Smooth muscle cell of the brain vasculature (primary cell): ENCODE measurements around the gene VMO1.

Experiments
- DNase-seq: peaks from one replicate; pipeline ENCODE4 v3.0.0-alpha.2; 2012; ENCODE audit warnings: low read depth, low spot score

VMO1 gene

DNA sequence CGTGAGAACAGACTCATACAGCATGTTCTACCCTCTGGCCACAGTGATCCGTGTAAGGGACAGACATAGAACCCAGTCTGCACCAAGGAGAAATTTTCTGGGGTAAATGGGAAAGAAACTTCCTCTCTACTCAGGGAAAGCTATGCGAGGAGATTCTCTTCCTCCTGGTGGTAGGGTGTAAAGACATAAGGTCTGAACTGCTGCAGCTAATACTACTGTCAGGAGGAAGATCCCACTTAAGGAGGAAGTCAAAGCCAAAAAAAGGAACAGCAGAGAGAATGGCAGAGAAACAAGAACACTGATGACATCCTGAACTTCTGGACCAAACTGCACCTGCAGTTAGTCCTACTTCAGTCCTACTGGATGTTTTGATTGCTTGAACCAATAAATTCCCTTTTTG, 21.6 kb downstream of the VMO1 start:
- no peak for DNase-seq

DNA sequence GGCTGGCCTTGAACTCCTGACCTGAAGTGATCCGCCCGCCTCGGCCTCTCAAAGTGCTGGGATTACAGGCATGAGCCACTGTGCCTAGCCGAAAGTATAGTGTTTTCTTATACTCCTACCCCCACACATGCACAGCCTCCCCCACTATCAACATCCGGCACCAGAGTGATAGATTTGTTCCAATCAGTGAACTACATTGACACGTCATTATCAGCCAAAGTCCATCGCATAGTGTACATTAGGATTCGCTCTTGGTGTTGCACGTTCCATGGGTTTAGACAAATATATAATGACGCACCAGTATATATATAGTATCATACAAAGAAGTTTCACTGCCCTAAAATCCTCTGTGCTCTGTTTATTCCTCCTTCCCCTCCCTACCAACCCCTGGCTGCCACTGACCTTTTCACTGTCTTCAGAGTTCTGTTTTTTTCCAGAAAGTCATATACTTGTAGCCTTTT, 26.4 kb downstream of the VMO1 start:
- no peak for DNase-seq

DNA sequence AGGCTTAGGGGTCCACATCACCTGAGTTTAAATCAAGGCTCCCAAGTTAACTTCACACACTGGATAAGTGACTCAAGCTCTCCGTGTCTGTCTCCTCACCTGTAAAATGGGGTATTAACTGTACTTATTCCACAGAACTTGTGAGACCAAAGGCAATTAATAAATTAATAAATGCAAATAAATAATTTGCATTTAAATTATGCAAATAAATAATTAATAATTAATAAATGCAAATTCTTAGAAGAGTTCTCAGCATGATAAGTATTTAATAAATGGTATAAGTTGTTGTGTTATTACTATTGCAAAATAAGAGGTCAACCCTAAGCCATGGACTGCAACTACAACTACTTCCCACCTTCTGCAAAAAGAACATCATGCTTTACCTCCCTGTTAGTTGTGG, 32.8 kb downstream of the VMO1 start:
- no peak for DNase-seq

DNA sequence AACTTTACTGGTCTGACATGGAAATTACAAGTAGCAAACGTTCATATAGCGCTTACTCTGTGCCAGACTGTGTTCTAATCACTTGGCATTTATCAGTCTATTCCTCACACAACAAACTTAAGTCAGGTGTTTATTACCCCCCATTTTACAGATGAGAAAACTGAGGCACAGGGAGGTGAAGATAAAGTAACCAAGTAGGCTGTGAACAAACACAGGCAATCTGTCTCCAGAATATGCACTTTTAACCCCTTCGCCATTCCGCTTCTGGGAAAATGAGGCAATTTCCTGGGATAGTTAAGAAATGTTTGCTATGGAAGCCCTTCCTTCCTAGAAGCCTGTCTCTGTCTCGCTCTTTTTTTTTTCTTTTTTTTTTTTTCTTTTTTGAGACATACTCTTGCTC, 34.2 kb downstream of the VMO1 start:
- no peak for DNase-seq

DNA sequence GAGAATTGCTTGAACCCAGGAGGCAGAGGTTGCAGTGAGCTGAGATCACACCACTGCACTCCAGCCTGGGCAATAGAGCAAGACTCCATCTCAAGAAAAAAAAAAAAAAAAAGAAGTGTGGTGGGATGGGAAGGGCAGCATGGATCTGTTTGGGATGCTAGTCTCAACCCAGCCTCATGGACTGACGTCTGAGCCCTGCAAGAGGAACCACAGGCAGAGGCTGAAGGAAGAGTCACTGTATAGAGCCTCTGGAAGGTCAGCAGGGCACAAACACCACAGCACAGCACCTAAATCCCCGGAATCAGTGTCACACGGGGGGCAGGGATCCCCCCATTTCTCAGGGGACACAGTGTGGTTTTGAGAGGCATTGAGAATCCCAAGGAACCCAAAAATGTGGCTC, 35.6 kb downstream of the VMO1 start:
- no peak for DNase-seq

DNA sequence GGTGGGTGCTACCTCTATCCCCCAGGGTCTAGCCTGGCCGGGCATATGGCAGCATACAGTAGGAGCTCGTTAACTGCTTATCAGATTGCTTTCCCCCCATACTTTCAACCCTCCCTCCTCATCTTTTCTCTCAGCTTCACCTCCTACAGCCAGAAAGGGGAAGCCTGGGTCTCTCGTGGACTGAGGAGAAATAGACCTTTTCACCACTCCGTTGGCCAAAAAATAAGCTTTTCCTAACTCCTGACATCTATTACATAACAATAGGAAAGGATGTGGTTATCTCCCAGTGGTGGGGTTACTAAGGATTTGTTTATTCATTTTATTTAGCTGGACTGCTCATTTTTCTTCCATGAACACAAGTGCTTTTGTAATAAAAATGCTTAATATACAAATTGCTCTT, 37.5 kb downstream of the VMO1 start:
- no peak for DNase-seq

DNA sequence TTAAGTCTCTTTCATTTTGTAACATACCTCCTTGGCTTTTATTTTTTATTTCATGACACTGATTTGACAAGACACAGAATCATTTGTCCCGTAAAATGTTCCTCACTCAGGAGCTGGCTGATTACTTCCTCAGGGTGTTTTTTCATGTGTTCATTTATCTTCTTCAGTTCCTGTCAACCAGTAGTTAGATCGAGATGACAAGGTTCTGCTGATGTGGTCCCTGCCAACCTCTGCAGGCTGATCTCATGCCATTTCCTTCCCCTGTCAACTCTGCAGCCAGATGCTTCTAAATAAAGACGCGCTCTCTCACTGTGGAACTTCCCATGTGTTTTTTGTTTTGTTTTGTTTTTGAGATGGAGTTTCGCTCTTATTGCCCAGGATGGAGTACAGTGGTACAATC, 38.3 kb downstream of the VMO1 start:
- no peak for DNase-seq

DNA sequence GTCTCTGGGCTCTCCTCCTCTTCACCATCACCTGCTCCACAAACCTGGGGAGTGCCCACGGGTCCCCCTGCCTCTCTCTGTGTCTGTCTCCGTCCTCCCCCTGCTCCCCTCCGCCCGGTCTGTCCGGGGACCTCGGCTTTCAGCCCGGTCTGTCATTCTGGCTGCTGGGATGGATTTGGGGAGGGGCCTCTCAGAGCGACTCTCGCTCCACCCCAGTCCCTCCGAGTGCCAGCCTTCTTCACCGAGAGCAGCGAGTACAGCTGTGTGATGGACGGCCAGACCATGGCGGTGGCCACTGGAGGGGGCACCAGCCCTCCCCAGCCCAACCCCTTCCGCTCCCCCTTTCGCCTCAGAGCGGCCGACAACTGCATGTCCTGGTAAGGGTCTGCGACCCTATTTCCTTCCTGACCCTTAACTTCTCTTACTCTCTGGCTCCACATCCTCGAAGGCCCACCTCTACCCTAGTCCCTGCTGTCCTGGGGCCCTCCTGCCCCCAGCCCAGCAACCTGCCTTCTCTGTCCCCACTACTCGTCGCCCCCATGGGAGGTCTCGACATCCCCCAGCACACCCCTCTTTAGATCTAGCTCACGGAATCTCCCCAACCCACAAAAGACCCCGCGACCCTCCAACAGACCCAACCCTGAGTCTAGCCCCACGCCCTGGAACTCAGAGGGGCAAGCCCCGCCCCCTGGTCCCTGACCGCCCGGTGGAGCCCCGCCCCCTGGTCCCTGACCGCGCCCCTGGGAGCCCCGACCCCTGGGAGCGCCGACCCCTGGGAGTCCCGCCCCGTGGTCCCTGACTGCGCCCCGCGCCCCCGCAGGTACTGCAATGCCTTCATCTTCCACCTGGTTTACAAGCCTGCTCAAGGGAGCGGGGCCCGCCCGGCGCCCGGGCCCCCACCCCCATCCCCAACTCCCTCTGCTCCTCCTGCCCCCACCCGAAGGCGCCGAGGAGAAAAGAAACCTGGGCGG, 40.9 kb downstream of the VMO1 start:
- no peak for DNase-seq

DNA sequence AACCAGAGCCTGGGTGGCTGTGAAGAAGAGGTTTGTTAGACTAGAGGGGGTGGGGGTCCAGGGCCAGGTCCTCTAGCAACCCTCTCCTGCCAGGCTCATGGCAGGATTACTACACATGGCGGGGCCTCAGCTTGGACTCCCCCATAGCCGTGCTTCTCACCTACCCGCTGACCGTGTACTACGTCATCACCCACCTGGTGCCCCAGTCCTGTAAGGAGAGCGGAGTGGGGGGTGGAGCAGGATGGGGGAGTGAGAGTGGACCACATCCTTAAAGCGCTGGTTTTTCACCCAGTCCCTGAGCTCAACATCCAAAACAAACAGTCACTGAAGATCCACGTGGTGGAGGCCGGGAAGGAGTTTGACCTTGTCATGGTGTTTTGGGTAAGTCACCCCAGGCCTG, 42.3 kb downstream of the VMO1 start:
- no peak for DNase-seq

DNA sequence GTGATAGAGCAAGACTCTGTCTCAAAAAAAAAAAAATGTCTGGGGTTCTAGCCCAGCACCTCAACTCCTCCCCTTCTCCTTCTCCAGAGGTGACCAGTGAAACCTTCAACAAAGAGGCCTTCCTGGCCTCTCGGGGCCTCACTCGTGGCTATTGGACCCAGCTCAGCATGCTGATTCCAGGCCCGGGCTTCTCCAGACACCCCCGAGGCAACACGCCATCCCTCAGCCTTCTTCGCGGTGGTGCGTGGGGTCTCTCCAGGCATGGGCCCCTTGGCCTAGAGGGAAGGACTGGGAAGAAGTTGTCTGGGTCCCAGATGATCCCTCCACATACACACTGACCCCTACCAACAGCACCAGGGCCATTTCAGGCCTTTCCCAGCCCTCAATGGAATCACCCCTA, 42.9 kb downstream of the VMO1 start:
- DNase-seq: no peak

DNA sequence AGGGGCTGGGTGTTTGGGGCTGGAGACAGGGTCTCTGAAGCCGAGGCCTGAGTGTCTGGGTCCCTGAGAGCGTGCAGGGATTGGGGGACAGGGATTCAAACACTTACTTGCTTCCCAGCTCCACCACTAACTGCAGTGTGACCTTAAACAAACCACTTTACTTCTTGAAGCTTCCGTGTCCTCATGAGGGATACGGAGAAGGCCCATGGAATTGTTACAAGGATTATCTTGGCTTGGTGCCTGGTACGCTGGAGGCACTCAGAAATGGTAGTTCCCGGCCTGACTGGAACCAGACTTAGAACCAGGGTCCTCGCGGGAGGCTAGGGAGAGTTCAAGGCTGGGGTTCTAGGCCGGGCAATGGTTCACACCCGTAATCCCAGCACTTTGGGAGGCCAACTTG, 43.5 kb downstream of the VMO1 start:
- no peak for DNase-seq

DNA sequence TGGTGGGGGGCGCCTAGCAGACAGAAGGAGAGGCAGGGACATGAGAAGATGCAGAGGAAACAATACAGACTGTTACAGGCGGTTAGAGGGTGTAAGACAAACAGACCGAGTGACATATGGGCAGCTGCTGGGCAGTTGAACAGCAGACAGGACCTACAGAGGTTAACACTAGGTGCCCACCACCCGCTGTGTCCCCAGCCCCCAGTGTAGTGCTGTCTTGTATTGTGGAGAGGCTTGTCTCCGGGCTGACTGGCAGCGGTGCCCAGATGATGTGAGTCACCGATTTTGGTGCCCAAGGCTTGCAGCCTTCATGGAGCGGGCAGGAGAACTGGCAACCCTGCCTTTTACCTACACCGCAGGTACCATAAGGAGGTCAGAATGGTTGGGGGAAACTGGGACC, 44.0 kb downstream of the VMO1 start:
- DNase-seq: no peak

DNA sequence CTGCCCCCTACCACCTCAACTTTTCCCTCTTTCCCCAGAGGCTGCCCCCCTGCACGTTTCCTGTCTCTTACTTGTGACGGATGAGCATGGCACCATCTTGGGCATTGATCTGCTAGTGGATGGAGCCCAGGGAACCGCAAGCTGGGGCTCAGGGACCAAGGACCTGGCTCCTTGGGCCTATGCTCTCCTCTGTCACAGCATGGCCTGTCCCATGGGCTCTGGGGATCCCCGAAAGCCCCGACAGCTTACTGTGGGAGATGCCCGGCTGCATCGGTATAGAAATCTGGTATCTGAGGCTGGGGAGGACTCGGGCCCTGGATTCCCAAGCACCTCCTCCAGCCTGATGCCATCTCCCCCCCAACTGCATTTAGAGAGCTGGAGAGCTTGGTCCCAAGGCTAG, 44.6 kb downstream of the VMO1 start:
- DNase-seq: no peak

DNA sequence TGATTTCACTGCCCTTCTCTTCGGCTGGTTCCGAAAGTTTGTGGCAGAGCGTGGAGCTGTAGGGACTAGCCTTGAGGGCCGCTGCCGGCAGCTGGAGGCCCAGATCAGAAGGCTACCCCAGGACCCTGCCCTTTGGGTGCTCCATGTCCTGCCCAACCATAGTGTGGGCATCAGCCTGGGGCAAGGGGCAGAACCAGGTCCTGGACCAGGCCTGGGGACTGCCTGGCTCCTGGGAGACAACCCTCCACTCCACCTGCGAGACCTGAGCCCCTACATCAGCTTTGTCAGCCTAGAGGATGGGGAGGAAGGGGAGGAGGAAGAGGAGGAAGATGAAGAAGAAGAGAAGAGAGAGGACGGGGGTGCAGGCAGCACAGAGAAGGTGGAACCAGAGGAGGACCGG, 45.6 kb downstream of the VMO1 start:
- DNase-seq: no peak

DNA sequence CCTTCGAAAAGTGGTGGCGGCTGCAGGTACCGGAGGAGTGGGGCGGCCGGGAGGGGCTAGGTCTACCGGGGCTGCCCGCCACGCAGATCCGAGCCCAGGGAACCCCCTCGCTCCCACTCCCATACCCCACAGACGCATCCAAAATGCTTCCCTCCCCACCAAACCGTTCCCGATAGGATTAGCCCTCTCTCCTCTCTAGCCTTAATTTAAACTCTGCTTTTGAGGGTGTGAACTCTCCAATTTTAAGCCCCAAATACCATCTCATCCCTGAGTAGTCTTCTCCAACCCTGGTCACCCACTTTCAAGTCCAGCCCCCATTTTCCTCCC, 46.2 kb downstream of the VMO1 start:
- DNase-seq: no peak

DNA sequence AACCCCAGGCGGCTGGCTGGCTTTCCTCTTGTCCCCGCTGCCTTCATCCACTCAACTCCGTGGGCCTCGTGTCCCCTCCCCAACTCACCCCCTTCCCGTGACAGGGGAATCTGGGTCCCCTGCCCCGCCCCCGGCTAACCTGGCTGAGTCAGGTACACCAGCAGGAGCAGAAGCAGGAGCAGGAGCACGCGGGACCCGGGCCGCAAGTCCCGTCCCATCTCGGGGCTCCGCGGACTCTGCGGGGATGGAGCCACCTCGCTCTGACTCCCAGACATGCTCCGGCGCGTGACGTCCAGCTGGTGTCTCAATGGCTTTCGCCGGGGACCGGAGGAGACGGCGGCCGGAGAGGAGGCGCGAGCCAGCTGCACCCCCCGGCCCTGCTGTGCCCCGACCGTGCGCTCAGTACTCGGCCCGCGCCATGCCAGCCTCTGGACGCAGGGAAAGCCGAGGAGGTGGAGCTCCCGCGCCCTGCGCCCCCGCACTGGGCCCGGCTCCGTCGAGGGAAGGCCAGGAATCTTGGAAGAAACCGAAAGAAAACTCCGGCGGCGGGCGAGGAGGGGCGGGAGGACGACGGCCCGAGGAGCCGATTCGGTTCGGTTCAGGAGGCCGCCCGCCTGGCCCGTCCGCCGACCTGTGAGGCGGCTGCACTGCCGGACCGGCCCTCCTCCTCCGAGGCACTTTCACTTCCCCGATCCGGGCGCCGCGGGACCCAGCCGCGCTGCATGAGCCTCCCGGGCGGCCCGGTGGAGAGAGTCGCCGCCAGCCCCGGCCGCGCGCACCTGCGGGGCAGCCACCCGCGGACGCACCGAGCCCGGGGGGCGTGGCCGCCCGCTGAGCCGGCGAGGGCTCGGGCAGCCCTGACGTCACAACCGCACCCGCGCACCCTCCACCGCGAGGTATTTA, 46.8 kb downstream of the VMO1 start, which contains the start of the genes CXCL16 and ZMYND15:
Gene CXCL16 (minus strand): TSS at position 807 of the 903 bp plus-strand sequence. CDS start 589 bp downstream, at position 218.
Gene ZMYND15 (plus strand): TSS at position 712 of the 903 bp plus-strand sequence. CDS start 716 bp downstream, outside the sequence.
- DNase-seq: no peak

DNA sequence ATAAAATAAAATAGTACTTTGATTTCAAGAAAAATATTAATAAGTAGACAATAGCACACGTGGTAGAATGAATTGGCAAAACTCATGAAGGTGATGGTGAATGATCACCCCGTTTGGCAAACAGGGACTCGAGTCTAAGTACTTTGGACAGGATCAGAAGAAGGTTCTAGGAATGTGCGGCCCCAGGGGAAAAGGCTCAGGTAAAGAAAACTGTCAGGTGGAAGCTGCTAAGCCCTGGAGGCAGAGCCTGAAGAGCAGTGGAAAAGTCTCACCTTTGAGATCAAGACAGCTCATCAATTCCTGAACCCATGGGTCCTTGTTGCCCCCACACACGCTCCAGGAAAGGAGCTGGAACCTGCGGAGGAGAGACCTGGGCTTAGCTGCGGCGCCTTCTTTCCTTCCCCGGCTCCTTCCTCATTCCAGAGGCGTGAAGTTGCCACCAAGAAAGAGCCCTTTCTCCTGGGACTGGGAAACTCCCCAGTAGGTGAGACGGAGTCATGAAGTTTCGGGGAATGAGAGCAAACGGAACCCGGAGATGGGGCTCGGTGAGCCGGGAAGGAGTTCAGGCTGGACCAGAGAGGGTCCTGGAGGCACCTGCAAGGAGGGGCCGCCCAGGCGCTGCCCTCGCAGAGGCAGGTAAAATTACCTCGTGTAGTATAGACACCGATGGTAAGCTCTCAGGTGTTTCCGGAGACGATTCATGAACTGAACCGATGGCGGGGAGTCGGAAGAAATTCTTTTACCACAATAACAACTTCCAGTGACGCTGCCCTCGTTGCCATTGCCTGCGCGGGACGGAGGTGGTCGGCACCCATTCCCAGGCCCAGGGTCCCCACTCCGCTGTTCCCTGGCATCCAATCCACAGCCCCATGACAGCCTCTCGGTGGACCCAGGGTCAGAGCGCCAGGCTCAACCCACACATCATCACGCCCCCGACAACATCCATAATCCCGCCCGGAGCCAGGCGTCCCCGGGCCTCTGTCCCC, 47.7 kb downstream of the VMO1 start:
- DNase-seq: no peak

DNA sequence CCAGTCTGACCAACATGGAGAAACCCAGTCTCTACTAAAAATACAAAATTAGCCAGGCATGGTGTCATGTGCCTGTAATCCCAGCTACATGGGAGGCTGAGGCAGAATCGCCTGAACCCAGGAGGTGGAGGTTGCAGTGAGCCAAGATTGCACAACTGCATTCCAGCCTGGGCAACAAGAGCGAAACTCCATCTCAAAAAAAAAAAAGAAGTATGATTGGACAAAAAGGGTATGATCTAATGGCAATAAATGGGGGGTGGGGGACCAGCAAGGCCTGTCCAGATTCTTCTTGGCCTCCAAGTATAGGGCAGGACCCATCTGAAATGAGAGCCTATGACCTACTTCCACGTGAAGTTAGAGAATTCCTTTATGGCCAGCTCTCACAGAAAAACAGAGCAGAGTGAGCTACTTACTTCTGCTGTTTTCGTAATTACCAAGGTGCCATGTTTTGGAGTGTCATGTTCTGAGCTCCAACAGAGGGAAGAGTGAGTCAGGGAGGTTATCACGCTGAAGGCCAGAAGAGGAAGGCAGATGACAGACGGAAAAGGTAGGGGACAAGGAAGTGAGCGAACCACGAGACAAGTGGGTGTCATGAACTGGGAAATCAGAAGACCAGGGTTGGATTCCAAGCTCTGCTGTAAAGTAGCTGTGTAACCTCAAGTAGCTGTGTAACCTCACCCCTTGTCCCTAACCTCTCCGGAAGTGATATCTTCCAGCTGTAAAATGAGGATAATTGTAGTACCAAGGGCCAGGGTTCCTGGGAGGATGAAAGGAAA, 50.1 kb downstream of the VMO1 start:
- DNase-seq: no peak
